IMR-90 (cell line): ENCODE data around the gene INHBE. TPM values are rescaled to one million over a fixed set of nuclear protein-coding genes. Genes with fewer than 3 reads are reported as not detected.

Experiments used
- ATAC-seq: fragments of 200-7000 bp; cut with Tn5 transposase; 2 replicates; pipeline ENCODE4 v1.9.1; 2020; ENCODE audit warnings: low read depth, mild to moderate bottlenecking, moderate library complexity
- BruUV-seq: library from RNA; stranded (reverse); fragments of 400-500 nt; replicated peaks from 2 replicates; lab custom pipeline; 2021; lab: Mats Ljungman, UMichigan
- CTCF ChIA-PET: fragments of 300-600 bp; formaldehyde crosslinking; extraction: SDS; loops from one replicate; lab custom pipeline; 2021; ENCODE audit warnings: antibody characterized with exemption; lab: Yijun Ruan, JAX
- POLR2A ChIA-PET: fragments of 300-600 bp; sonication (Branson Sonifier 250); formaldehyde crosslinking; loops from one replicate; lab custom pipeline; 2022; ENCODE audit warnings: antibody characterized with exemption; ENCODE audit not compliant: unreplicated experiment; lab: Charles Lee
- DNase-seq: peaks from one replicate; pipeline ENCODE4 v3.0.0; 2013
- H2AFZ ChIP-seq: replicated peaks from 2 replicates; pipeline ENCODE3; 2013; ENCODE audit warnings: low read length, mild to moderate bottlenecking; ENCODE audit not compliant: poor library complexity
- H2AK5ac ChIP-seq: 2 replicates; pipeline ENCODE4 v1.6.1; 2013; ENCODE audit warnings: low read depth, low read length, inconsistent platforms
- H2AK9ac ChIP-seq: replicated peaks from 2 replicates; pipeline ENCODE3; 2013; ENCODE audit warnings: mild to moderate bottlenecking, low read depth, low read length, moderate library complexity; ENCODE audit not compliant: poor library complexity
- H2BK120ac ChIP-seq: 2 replicates; pipeline ENCODE4 v1.6.1; 2013; ENCODE audit warnings: low read depth, low read length, inconsistent platforms
- H2BK15ac ChIP-seq: 3 replicates; pipeline ENCODE4 v1.6.1; 2013; ENCODE audit warnings: low read depth, low read length, inconsistent platforms
- H2BK20ac ChIP-seq: 2 replicates; pipeline ENCODE4 v1.6.1; 2013; ENCODE audit warnings: low read depth, mild to moderate bottlenecking, inconsistent platforms, low read length, moderate library complexity
- H2BK5ac ChIP-seq: 2 replicates; pipeline ENCODE4 v1.6.1; 2013; ENCODE audit warnings: mild to moderate bottlenecking, low read depth, low read length, inconsistent platforms; ENCODE audit not compliant: poor library complexity, severe bottlenecking
- H3K14ac ChIP-seq: replicated peaks from 2 replicates; pipeline ENCODE4 v1.6.1; 2013; ENCODE audit warnings: low read depth, low read length, inconsistent platforms
- H3K18ac ChIP-seq: 2 replicates; pipeline ENCODE4 v1.6.1; 2013; ENCODE audit warnings: low read depth, low read length, control low read depth
- H3K23ac ChIP-seq: 2 replicates; pipeline ENCODE4 v1.6.1; 2013; ENCODE audit warnings: low read depth, low read length, inconsistent platforms
- H3K27ac ChIP-seq: 2 replicates; pipeline ENCODE4 v1.5.1; 2013; ENCODE audit warnings: mild to moderate bottlenecking, control low read depth, low read length; ENCODE audit not compliant: insufficient read depth
- H3K27me3 ChIP-seq: 2 replicates; pipeline ENCODE4 v1.6.1; 2013; ENCODE audit warnings: low read length; ENCODE audit not compliant: control insufficient read depth, insufficient read depth
- H3K36me3 ChIP-seq: 2 replicates; pipeline ENCODE4 v1.6.1; 2013; ENCODE audit warnings: low read length, mixed read lengths; ENCODE audit not compliant: control insufficient read depth, insufficient read depth
- H3K4ac ChIP-seq: 2 replicates; pipeline ENCODE4 v1.6.1; 2013; ENCODE audit warnings: low read depth, low read length, inconsistent platforms
- H3K4me1 ChIP-seq: 2 replicates; pipeline ENCODE4 v1.6.1; 2013; ENCODE audit warnings: low read length, mixed read lengths; ENCODE audit not compliant: control insufficient read depth, insufficient read depth
- H3K4me2 ChIP-seq: 2 replicates; pipeline ENCODE4 v1.6.1; 2013; ENCODE audit warnings: low read depth, mild to moderate bottlenecking, control low read depth, low read length, moderate library complexity
- H3K4me3 ChIP-seq: 2 replicates; pipeline ENCODE4 v1.5.1; 2013; ENCODE audit warnings: low read depth, mild to moderate bottlenecking, control low read depth, low read length, moderate library complexity; ENCODE audit not compliant: insufficient read depth
- H3K56ac ChIP-seq: 2 replicates; pipeline ENCODE4 v1.6.1; 2013; ENCODE audit warnings: low read length, inconsistent platforms; ENCODE audit not compliant: insufficient read depth; ENCODE audit errors: extremely low read depth
- H3K79me1 ChIP-seq, 2 experiments: 2 replicates each; pipeline ENCODE4 v1.6.1; 2013; ENCODE audit warnings: low read length in 2 of 2, inconsistent platforms in 1 of 2, low read depth in 1 of 2
- H3K9ac ChIP-seq: 2 replicates; pipeline ENCODE4 v1.6.1; 2013; ENCODE audit warnings: low read depth, low read length, control low read depth
- H3K9me1 ChIP-seq: 2 replicates; pipeline ENCODE4 v1.6.1; 2013; ENCODE audit warnings: low read length, inconsistent platforms; ENCODE audit not compliant: insufficient read depth
- H3K9me3 ChIP-seq: 2 replicates; pipeline ENCODE4 v1.6.1; 2013; ENCODE audit warnings: low read length; ENCODE audit not compliant: control insufficient read depth, insufficient read depth
- H4K20me1 ChIP-seq: 2 replicates; pipeline ENCODE4 v1.6.1; 2013; ENCODE audit warnings: low read length, inconsistent platforms; ENCODE audit not compliant: insufficient read depth
- H4K5ac ChIP-seq: 2 replicates; pipeline ENCODE4 v1.6.1; 2013; ENCODE audit warnings: mild to moderate bottlenecking, low read depth, low read length, control low read depth
- H4K8ac ChIP-seq, 2 experiments: 2 replicates each; pipeline ENCODE4 v1.6.1; 2013; ENCODE audit warnings: low read depth in 2 of 2, low read length in 2 of 2, control low read depth in 1 of 2, inconsistent platforms in 1 of 2
- H4K91ac ChIP-seq: 2 replicates; pipeline ENCODE4 v1.6.1; 2013; ENCODE audit warnings: low read depth, low read length, inconsistent platforms; ENCODE audit not compliant: insufficient read depth
- MAZ ChIP-seq: IDR thresholded peaks from 2 replicates; pipeline ENCODE4 v1.6.1; 2012; ENCODE audit warnings: low read depth, mild to moderate bottlenecking, low read length, improper control_type of control experiment, moderate library complexity, borderline replicate concordance
- NFE2L2 ChIP-seq: fragments of 150-350 bp; IDR thresholded peaks from 2 replicates; pipeline ENCODE4 v1.6.1; 2016; ENCODE audit warnings: low read depth, mild to moderate bottlenecking, low read length
- RAD21 ChIP-seq: IDR thresholded peaks from 2 replicates; pipeline ENCODE4 v1.6.1; 2012; ENCODE audit warnings: low read length, improper control_type of control experiment
- WGBS, 2 experiments: methylation state at CpG; one replicate each; pipeline versions ENCODE4 v1.1.5 to v1.1.7; 2013; ENCODE audit warnings: missing lambda C conversion rate in 2 of 2; ENCODE audit not compliant: insufficient read length in 1 of 2; ENCODE audit errors: extremely low coverage in 2 of 2; 5-methylcytosine and 5-hydroxymethylcytosine counted together
- dilution Hi-C: fragments of 300-500 bp; cut with HindIII; formaldehyde crosslinking; loops from one replicate; pipeline ENCODE4 v1.14.3; 2018; ENCODE audit warnings: low sequenced_read_pairs; ENCODE audit not compliant: unreplicated experiment
- in situ Hi-C: fragments of 300-500 bp; cut with MboI; formaldehyde crosslinking; loops from 3 replicates; pipeline ENCODE4 v1.14.3; 2019; ENCODE audit warnings: low sequenced_read_pairs, inconsistent platforms, mixed read lengths
- intact Hi-C: fragments of 100-400 bp; cut with micrococcal nuclease; formaldehyde crosslinking; loops from 2 replicates; pipeline ENCODE4 v1.10.0; 2022
- polyA plus RNA-seq, 3 experiments: library from polyadenylated mRNA; depleted of rRNA; stranded (reverse); fragments of >200 nt; gene quantifications; 2 replicates each; pipeline ENCODE4 v1.2.3, GENCODE V29; 2012; ENCODE audit warnings: low replicate concordance in 1 of 3
- total RNA-seq: library from RNA; depleted of rRNA; stranded (reverse); fragments of >200 nt; gene quantifications from 2 replicates; pipeline ENCODE4 v1.2.3, GENCODE V29; 2012

The INHBE gene
- total and polyA plus RNA-seq, 2 of the 4 experiments (the other 2 are of a cell fraction) = 0.90 to 1.7 TPM

DNA sequence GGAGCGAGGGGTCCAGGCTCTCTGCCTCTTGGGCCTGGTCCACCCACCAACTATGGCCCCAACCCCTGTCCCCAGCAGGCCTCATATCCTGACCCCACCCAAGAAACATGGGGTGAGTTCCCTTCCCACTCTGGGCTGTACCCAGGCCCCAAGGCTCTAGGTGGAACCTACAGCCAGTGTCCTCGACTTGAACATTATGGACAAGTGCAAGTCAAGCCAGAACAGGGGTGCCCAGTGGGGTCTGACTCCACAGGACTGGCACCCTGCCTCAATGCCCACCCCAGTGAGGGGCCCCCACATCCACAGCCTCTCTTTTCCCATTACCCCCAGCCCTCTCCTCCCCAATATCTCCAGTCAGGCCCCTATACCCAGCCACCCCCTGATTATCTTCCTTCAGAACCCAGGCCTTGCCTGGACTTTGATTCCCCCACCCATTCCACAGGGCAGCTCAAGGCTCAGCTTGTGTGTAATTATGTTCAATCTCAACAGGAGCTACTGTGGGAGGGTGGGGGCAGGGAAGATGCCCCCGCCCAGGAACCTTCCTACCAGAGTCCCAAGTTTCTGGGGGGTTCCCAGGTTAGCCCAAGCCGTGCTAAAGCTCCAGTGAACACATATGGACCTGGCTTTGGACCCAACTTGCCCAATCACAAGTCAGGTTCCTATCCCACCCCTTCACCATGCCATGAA, 16.0 kb downstream of the INHBE start:
- Histone ChIP-seq H3K9me1 (0 out of 2 replicates have a peak, but pooled peaks cover 3% of the 10 kb centered on the region), H3K9ac (no peak overlapping the region), H2BK120ac (no peak overlapping the region), H2AFZ (no peak overlapping the region), H3K4me1 (0 out of 2 replicates have a peak, but pooled peaks cover 2% of the 10 kb centered on the region), H3K4me3 (no peak overlapping the region), H3K27ac (no peak overlapping the region), H3K79me1 (no peaks in the 10 kb centered on the region), H3K36me3 (no peaks in the 10 kb centered on the region), H3K9me3 (no peaks in the 10 kb centered on the region; the same call in 1 of the 2 replicates), H3K18ac (no peak overlapping the region), H3K56ac (no peak overlapping the region), H2BK5ac (no peak overlapping the region), H2AK9ac (no peak overlapping the region), H3K14ac (no peak overlapping the region), H2BK15ac (no peak overlapping the region), H2BK20ac (no peak overlapping the region), H4K5ac (no peak overlapping the region), H4K91ac (no peak overlapping the region), H4K8ac (no peak overlapping the region), H2AK5ac (no peak overlapping the region), H3K23ac (no peak overlapping the region), H4K20me1 (no peaks in the 10 kb centered on the region), H3K4me2 (no peak overlapping the region), H3K27me3 (peaks cover 49% of the 10 kb centered on the region), H3K4ac (no peak overlapping the region)
- ChIA-PET CTCF (no interaction called here), POLR2A (no interaction called here)
- DNase-seq (no peak), ATAC-seq (no peak)
- in situ Hi-C loops = no loop called here
- dilution Hi-C loops = no loop called here
- intact Hi-C loops = no loop called here
- WGBS, 2 experiments = no CpG with 5 or more reads among the region's 4 CpGs
- BruUV-seq = no TSS peak
- TF ChIP-seq MAZ = no peak
- TF ChIP-seq RAD21 = no peak
- no peak for TF ChIP-seq NFE2L2
